Measurements from ENCODE around the gene CCR5. TPM values are rescaled to one million over a fixed set of nuclear protein-coding genes. Genes with fewer than 3 reads are reported as not detected.

CCR5 gene
- total RNA-seq, 1 experiment from 2014 or later, result not detected

DNA sequence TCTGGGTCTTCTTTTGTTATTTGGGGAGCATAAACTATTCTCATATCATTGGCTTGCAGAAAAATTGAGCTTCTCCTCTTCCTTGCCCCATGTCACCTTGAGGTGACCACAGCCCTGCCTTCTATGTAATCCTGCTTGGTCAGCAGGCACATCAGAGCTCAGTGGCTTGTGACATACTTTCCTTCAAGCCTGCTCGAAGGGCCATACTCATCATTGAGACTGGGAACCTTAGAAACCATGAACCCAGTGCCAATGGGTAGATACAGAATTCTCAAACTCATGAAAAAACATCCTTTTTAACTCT is 20.5 kb upstream of the CCR5 start:
- Histone ChIP-seq H4K20me1 (ENCODE audit: low read length) (no peaks in the 10 kb centered on the region), H3K4me2 (ENCODE audit: low read length) (no peak overlapping the region), H2AFZ (ENCODE audit: low read length) (no peak overlapping the region), H3K36me3 (ENCODE audit: low read depth, low read length) (no peaks in the 10 kb centered on the region), H3K9me3 (ENCODE audit: low read length) (no peaks in the 10 kb centered on the region), H3K4me3 (ENCODE audit: low read length) (no peak overlapping the region), H3K4me1 (ENCODE audit: insufficient read depth, low read length) (no peaks in the 10 kb centered on the region), H3K27me3 (ENCODE audit: low read length) (peaks cover 10% of the 10 kb centered on the region; the same call in 1 of the 2 replicates), H3K27ac (ENCODE audit: low read length) (no peak overlapping the region), H3K9me2 (replicated peaks; ENCODE audit: low read length) (no peaks in the 10 kb centered on the region), H3K9ac (ENCODE audit: low read length) (no peak overlapping the region), H3F3A (ENCODE audit: low read length, unreplicated experiment) (no peaks in the 10 kb centered on the region), H3K79me2 (ENCODE audit: low read length) (no peaks in the 10 kb centered on the region)
- intact Hi-C loops (cut with micrococcal nuclease), result no loop called here
- DNase-seq, result no peak
- ChIA-PET POLR2A (ENCODE audit: unreplicated experiment) (no interaction called here), CTCF (no interaction called here)
- no peak for TF ChIP-seq EZH2 (IDR thresholded peaks at IDR 0.05; ENCODE audit: low read length, unreplicated experiment)
- no peak for TF ChIP-seq CTCF (conservative IDR thresholded peaks at IDR 0.05; ENCODE audit: low read depth, low read length)
- no peak for TF ChIP-seq EZH2phosphoT487 (IDR thresholded peaks at IDR 0.05; ENCODE audit: borderline replicate concordance, low read length)
- BruUV-seq (replicated peaks), result no TSS peak
- no peak for ATAC-seq

DNA sequence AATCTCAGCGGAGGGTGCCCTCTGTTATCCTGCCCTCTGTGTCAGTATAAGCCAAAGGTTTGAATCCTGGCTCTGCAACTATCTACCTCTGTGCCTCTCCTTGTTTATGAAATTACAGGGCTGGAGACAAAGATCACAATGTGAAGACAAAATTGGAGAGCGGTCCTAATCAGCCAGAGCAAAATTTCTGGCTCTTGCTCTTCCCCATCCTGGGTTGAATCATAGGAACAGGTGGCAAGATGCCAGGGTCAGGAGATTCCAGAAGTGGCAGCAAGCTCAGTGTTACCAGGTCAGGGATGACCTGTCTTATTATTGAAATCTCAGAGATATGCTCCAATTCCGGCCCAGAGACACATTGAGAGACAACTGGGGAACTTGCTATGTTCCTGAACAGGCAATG is 19.1 kb upstream of the CCR5 start:
- Histone ChIP-seq H3K27ac (ENCODE audit: low read length) (no peak overlapping the region), H4K20me1 (ENCODE audit: low read length) (no peaks in the 10 kb centered on the region), H3K79me2 (ENCODE audit: low read length) (no peaks in the 10 kb centered on the region), H3K9me2 (replicated peaks; ENCODE audit: low read length) (no peaks in the 10 kb centered on the region), H2AFZ (ENCODE audit: low read length) (no peak overlapping the region), H3K4me3 (ENCODE audit: low read length) (no peak overlapping the region), H3K36me3 (ENCODE audit: low read depth, low read length) (no peaks in the 10 kb centered on the region), H3F3A (ENCODE audit: low read length, unreplicated experiment) (no peaks in the 10 kb centered on the region), H3K4me1 (ENCODE audit: insufficient read depth, low read length) (no peaks in the 10 kb centered on the region), H3K9me3 (ENCODE audit: low read length) (no peaks in the 10 kb centered on the region), H3K9ac (ENCODE audit: low read length) (no peak overlapping the region), H3K4me2 (ENCODE audit: low read length) (no peak overlapping the region), H3K27me3 (ENCODE audit: low read length) (peaks cover 18% of the 10 kb centered on the region)
- BruUV-seq (replicated peaks), result no TSS peak
- peak; percentile 60 for DNase-seq
- intact Hi-C loops (cut with micrococcal nuclease), result no loop called here
- TF ChIP-seq EZH2 (IDR thresholded peaks at IDR 0.05; ENCODE audit: low read length, unreplicated experiment) (no peak), EZH2phosphoT487 (IDR thresholded peaks at IDR 0.05; ENCODE audit: borderline replicate concordance, low read length) (no peak), CTCF (conservative IDR thresholded peaks at IDR 0.05; ENCODE audit: low read depth, low read length) (no peak)
- POLR2A ChIA-PET (ENCODE audit: unreplicated experiment), result no interaction called here
- ATAC-seq, result no peak; the same call in 1 of the 2 replicates
- CTCF ChIA-PET, result no interaction called here

DNA sequence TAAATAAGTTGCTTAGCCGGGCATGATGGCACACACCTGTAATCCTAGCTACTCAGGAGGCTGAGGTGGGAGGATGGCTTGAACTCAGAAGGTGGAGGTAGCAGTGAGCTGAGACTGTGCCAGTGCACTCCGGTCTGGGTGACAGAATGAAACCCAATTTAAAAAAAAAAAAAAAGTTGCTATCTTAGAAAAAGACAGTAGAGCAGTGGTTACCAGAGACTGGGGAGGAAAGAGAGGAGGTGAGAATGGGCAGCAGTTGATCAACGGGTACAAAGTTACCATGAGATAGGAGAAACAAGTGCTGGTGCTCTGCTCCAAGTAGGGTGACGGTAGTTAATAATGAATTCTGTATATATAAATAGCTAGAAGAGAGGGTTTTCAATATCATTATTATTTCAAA is 17.7 kb upstream of the CCR5 start:
- intact Hi-C loops (cut with micrococcal nuclease), result no loop called here
- no peak overlapping the region for H3K9ac ChIP-seq (ENCODE audit: low read length)
- H3K4me3 ChIP-seq (ENCODE audit: low read length), result no peak overlapping the region
- no peak overlapping the region for H3K4me2 ChIP-seq (ENCODE audit: low read length)
- peaks cover 18% of the 10 kb centered on the region for H3K27me3 ChIP-seq (ENCODE audit: low read length)
- no peak overlapping the region for H3K27ac ChIP-seq (ENCODE audit: low read length)
- CTCF ChIA-PET, result no interaction called here
- ATAC-seq, result no peak
- no peaks in the 10 kb centered on the region for H3K9me2 ChIP-seq (replicated peaks; ENCODE audit: low read length)
- H3K4me1 ChIP-seq (ENCODE audit: insufficient read depth, low read length), result no peaks in the 10 kb centered on the region
- POLR2A ChIA-PET (ENCODE audit: unreplicated experiment), result no interaction called here
- no peaks in the 10 kb centered on the region for H3K79me2 ChIP-seq (ENCODE audit: low read length)
- no peaks in the 10 kb centered on the region for H3K36me3 ChIP-seq (ENCODE audit: low read depth, low read length)
- H4K20me1 ChIP-seq (ENCODE audit: low read length), result no peaks in the 10 kb centered on the region
- H2AFZ ChIP-seq (ENCODE audit: low read length), result no peak overlapping the region
- no TSS peak for BruUV-seq (replicated peaks)
- no peak for TF ChIP-seq CTCF (conservative IDR thresholded peaks at IDR 0.05; ENCODE audit: low read depth, low read length)
- TF ChIP-seq EZH2phosphoT487 (IDR thresholded peaks at IDR 0.05; ENCODE audit: borderline replicate concordance, low read length), result no peak
- TF ChIP-seq EZH2 (IDR thresholded peaks at IDR 0.05; ENCODE audit: low read length, unreplicated experiment), result no peak
- no peaks in the 10 kb centered on the region for H3F3A ChIP-seq (ENCODE audit: low read length, unreplicated experiment)
- DNase-seq, result no peak
- H3K9me3 ChIP-seq (ENCODE audit: low read length), result no peaks in the 10 kb centered on the region
